ENCODE results near the gene DDX56.

Gene DDX56

GRCh38 chr7:44535348-44536064 is 38.2 kb downstream of the DDX56 start:
- no peak for DNase-seq (ENCODE audit: low read depth)

GRCh38 chr7:44534501-44534900 is 39.2 kb downstream of the DDX56 start:
- peak; percentile 5 for DNase-seq (ENCODE audit: low read depth)

- DNase-seq (ENCODE audit: low read depth), result no peak
These were observed 39.6 kb downstream of the DDX56 start for GRCh38 chr7:44534087-44534486.

GRCh38 chr7:44533301-44534055 is 40.2 kb downstream of the DDX56 start:
- DNase-seq (ENCODE audit: low read depth), result no peak

GRCh38 chr7:44531421-44532380 is 42.0 kb downstream of the DDX56 start:
- DNase-seq (ENCODE audit: low read depth), result no peak

- DNase-seq (ENCODE audit: low read depth), result no peak
These were observed 42.7 kb downstream of the DDX56 start for GRCh38 chr7:44530990-44531389.

GRCh38 chr7:44524811-44525388 is 48.8 kb downstream of the DDX56 start:
- no peak for DNase-seq (ENCODE audit: low read depth)

- DNase-seq (ENCODE audit: low read depth), result no peak
These were observed 51.4 kb downstream of the DDX56 start for GRCh38 chr7:44522315-44522714.

- DNase-seq (ENCODE audit: low read depth), result no peak
These were observed 52.2 kb downstream of the DDX56 start for GRCh38 chr7:44521347-44522095.

- DNase-seq (ENCODE audit: low read depth), result no peak
These were observed 53.1 kb downstream of the DDX56 start for GRCh38 chr7:44520574-44520973.

GRCh38 chr7:44519546-44519945 is 54.2 kb downstream of the DDX56 start:
- DNase-seq (ENCODE audit: low read depth), result no peak

GRCh38 chr7:44518761-44519160 is 54.9 kb downstream of the DDX56 start:
- no peak for DNase-seq (ENCODE audit: low read depth)

- DNase-seq (ENCODE audit: low read depth), result no peak
These were observed 56.5 kb downstream of the DDX56 start for GRCh38 chr7:44517175-44517574.
